GM21515 (cell line): Measurements from ENCODE around the gene PRR33.
"Not testable (repeated sequence)": the region's sequence is repeated elsewhere in the genome, so short reads cannot be mapped to it uniquely, and the experiment has no call there.

Source experiments
- ATAC-seq: cut with Tn5 transposase; IDR thresholded peaks from one replicate; pipeline ENCODE4 v1.9.1; 2021; ENCODE audit not compliant: unreplicated experiment

The PRR33 gene

DNA sequence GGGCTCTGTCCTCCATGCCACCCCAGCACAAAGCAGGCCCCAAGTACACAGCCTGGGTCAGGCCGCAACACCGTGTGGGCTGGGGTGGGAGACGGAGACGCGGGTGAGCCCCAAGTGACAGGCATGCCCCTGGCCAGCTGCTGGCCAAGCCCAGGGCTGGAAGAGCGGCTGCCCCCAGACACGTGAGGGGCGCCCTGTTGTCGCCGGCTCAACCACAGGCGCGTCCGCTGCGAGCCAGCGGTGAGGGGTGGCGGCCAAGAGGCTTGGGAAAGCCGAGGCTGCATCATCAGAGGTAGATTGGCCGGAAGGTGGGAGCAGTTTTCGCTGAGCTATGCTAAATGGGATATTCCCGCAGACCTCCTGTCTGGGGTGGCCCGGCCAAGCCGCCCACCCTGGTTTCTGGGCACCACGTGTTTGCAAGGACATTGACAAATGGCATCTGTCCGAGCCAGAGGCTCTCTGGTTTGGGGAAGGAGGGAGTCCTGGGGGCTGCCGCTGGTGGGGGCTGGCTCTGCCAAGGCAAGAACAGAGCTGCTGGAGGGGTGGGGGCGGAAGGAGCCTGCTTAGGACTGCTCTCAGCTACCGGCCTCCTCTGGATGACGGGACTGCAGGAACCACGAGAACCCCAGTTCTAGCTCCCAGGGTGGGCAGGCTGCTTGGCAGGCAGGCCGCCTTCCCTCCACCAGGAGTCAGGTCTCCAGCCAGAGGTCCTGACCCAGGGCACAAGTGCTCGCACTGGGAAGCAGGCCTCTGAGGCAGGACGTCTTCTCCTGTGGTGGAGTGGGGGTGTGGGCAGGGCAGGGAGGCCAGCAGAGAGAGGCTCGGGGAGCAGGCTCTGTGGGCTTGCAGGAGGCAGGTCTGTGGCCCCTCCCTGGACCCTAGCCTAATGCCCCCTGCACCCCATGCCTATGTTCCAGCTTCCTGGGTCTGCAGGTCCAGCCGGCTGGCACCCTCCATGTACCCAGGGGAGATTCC lies 552 bp downstream of the PRR33 start:
- no peak for ATAC-seq

DNA sequence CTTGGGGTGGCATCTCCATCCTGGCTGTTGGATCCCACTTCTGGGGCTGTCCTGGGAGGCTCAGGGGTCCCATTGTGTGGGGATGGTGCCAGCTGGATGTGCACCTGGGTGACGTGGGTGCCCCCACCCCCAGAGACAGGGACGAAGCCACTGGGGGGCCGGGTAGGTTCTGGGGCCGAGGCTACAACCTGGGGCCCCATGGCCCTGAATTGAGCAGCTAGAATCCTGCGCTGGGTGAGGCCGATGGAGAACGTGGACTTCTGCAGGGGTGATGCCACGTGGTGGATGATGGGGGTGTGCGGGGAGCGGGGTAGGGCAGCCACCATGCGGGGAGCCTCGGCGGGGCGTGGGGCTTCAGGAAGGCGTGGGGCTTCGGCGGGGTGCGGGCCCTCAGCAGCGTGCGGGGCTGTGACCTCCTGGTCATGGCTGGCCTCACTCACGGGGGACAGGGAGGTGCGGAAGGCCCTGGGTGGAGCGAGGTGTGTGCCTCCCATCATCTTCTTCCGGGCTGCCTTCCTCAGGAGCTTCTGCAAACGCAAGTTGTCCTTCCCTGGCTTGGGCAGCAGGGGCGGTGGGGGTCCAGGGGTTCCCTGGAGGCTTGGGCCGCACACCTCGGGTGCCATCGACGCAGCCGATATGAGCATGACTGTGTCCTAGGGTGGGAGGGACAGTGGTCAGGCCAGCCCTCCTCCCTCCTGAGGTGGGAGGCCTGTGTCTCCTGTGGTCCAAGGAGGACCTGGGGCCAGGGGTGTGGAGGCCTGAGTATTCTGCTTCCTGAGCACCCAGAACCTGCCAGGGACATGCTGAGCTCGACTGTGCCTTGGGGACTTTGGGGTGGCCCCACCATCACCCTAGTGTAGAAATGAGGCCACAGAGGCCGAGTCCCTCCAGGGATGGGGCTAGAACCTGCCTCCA lies 1.5 kb downstream of the PRR33 start:
- no peak for ATAC-seq

DNA sequence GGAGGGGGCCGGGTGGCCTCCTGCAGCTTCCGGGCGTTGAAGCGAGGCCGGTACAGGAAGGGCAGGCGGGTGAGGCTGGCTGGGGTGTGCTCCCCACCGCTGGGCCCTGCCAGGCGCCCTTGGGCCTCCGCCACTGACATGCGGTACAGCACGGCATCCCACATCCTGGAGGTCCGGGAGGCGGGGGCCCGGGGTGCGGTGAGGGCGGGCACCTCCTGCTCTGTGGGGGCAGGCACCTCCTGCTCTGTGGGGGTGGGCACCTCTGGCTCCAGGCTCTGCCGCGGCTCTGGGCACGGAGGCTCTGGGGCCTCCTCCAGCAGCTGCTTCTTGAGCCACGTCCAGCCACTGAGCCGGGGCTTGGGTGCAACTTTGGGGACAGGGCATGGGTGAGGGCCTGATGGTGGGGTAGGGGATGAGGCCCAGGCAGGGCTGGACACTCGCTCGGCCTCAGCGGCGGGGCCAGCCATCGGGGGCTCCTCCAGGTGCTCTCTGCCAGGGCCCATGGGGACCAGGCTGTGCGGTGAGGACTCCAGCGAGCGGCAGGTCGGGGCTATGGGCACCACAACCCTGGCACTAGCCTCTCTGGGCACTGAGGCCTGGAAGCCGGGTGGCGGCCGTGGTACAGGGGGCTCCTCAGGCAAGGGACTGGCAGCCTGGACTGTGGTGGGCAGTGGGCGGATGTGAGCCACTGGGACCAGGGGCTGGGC lies 2.3 kb downstream of the PRR33 start:
- ATAC-seq, result no peak

DNA sequence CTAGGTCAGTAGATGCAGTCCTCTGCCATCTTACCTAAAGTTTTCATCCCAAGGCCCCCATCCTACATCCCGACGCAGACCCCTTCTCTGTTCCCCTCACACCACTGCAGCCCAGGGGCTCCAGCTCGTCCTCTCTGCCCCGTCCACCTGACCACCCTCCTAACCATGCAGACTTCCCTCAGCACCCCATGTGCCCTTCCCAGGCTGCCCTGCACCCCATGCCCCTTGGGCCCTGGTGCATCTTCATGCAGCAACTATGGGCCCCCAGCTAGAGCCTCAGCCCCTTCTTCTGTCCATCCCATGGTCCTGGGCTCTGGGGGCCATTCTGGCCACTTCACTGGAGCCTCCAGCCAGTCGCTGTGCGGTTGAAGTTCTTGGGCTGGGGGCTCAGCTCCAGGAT lies 2.9 kb downstream of the PRR33 start:
- ATAC-seq, result no peak

DNA sequence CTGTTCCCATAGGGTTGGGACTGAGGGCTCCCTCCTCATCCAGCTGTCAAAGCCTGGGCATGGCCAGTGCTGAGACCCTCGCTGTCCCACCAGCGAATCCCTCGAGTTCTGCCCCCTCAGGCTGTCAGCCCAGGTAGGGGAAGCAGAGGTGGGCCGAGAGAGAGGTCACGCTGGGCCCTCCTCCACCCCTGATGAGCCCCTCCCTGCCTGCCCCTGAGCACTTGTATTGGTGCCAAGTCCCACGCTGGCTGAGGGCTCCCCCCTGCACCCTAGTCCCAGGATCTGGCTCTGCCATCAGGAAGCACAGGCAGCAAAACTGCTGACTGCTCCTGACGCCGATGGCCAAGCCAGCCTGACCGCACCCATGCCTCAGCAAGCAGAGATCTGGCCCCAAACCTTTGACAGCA lies 3.3 kb downstream of the PRR33 start:
- ATAC-seq, result no peak

DNA sequence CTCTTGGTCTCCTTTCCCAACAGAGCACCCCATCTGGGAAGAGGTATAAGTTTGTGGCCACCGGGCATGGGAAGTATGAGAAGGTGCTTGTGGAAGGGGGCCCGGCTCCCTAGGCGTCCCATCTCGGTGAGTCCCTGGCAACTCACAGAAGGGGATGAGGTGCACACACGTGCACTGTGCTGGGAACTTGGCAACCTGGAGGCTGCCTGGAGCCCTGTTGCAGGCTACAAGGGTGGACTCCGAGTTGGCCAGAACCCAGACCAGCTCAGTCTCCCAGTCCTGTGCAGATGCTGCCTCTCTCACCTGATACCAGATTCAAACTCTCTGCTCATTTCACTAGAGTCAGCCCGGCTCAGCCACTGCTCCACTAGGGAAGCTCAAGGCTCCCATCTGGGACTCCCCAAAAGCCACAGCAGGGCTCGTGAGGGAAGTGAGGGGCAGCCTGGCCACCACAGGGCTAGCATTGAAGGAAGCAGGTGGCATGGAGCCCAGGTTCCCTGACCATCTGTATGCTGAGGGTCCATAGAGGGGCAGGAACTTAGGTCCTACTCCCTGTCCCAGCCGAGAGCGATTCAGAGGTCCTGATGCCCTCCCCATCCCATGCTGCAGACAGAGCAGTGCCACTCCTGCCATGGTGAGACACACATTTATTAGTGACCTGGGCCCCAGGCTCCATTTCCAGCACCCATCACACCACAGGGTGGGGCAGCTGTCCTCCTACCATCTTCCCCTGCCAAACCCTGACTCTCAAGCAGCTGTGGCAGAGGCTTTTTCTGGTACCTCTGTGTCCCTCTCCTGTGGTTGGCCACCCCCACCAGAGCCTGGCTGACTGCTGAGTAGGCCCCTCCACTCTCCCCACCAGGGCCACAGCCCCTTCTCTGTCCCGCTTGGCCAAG lies 4.0 kb downstream of the PRR33 start:
- ATAC-seq, result no peak

DNA sequence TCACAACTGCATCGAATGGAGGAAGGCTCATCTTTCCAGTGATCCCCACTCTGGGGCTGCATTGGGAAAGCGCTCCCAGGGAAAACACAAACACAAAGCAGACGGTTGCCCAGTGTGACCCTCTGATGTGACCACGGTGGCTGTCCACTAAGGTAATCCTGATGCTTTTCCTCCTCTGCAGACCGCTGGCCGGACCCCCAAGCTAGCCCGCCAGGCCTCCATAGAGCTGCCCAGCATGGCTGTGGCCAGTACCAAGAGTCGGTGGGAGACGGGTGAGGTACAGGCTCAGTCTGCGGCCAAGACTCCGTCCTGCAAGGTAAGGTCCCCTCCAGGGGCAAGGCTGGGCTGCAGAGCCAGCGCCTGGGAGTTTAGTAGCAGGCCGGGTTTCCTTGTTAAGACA lies 5.1 kb downstream of the PRR33 start:
- ATAC-seq, result not testable (repeated sequence)

DNA sequence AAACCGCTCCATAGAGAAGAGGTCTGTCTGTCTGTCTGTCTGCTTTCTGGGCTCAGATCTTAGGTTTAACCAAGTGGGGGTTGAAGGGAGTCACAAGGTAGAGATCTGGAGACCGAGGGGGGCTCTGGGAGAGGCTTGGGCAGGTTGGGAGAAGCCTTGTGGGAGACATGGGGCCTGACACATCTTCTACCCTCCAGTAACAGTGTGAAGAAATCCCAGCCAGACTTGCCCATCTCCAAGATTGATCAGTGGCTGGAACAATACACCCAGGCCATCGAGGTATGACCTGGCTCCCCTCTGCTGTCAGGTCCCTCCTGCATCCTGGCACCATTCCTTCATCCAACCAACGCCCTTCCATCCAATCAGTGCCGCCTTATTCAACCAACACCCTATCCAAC lies 7.4 kb downstream of the PRR33 start:
- ATAC-seq, result no peak

DNA sequence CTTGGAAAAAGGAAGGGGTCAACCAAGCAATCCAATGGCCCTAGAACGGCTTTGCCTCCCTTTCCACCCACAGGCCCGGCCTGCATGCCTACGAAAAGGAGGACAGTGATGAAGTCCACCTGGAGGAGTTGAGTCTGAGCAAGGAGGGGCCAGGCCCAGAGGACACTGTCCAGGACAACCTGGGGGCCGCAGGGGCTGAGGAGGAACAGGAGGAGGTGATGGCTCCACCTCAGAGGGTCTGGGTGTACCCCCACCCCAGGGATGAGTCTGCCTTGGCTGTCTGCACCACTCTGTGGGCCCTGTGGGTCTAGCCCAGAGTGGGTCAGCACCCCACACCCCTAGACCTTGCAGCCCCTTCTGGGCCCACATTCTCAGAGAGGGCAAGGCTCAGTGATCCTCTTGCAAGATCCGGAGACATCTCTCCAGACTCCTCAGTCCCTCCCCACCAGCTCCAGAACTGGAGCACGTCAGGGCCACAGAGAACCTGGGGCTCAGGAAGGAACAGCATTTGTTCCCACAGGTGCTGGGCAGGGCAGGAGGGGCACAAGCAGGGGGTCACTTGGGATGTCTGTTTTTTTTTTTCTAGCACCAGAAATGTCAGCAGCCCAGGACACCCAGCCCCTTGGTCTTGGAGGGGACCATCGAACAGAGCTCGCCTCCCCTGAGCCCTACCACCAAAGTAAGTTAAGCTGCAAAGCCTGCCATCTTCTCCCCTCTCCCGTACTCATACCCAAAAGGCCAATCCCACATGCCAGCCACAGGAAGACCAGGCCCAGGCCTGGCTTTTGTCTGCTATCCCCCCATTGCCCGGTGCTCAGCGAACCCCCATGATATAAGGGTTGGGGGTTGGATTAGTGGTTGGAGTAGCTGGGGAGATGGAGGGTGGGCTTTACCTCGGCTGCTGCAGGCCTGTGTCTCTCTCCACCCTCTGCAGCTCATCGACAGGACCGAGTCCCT lies 8.1 kb downstream of the PRR33 start:
- no peak for ATAC-seq

DNA sequence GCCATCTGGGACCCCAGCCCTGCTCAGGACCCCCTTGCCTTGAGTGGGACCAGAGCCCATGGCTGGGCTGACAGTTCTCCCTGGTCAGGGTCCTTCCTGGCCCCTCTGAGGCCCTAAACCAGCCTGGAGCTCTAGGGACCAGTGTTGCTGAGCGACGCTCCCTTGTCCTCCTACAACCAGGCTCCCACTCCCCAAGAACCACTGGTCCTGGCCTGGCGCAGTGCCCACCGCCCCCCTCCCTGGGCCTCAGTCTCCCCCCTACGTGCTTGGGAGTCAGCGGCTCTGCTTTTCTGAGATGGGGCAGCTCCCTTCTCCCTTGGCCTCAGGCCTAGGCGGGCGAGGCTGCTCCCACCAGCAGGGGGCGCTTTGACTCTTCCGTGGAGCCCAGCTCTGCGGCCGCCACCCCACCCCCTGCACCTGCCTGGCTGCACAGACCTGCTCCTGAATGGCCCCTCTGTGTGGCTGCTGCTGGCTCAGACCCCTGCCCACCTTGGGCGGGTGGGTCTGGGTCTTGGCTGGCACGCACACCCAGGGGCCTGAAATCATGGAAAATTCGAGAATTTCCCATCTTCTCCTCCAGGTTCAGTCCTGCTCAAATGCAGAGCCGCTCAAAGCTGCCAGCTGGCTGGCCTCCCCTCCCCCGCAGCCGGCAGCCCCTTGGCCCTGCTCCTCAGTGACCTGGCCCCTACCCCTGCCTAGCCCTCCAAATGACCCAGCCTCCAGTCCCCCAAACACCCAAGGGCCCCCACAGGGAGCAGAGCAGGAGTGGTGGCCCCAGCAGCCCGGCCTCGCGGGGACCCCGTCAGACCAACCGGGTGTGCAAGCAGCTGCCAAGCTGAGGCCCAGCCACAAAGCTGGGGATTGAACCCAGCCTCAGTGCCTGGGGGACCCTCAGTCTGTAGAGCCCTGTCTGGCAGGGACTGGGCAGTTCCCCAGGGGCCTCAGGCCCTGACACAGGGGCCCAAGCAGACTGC lies 9.1 kb downstream of the PRR33 start:
- ATAC-seq, result no peak

DNA sequence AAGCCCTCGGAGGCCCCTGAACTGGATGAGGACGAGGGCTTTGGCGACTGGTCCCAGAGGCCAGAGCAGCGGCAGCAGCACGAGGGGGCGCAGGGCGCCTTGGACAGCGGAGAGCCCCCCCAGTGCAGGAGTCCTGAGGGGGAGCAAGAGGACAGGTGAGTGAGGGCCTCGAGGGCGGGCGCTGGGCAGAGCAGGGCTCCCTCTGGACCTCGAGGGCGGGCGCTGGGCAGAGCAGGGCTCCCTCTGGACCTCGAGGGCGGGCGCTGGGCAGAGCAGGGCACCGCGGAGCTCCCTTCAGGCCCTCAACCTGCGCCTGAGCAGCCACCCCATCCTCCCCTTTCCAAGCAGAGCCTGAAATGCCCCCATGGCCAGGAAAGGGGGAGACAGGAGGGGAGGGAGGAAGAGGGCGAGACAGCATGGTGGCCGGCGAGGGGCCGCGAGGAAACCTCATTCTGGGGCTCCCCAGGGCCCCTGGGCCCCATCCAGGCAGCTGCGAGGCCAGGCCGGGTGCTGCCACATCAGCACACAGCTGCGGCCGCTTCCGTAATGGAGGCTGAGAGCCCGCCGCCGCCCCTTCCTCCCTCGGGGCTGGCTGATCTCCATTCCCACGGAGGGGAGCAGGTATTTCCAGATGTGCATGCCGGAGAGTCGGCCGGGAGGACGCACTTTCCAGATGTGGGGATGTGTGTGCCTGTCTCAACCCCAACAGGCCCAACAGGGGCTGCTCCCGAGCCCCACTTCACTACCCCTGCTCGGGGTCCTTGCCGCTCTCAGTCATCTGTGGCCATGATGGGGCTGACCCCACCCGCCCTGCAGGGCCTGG lies 10.0 kb downstream of the PRR33 start:
- ATAC-seq, result no peak

DNA sequence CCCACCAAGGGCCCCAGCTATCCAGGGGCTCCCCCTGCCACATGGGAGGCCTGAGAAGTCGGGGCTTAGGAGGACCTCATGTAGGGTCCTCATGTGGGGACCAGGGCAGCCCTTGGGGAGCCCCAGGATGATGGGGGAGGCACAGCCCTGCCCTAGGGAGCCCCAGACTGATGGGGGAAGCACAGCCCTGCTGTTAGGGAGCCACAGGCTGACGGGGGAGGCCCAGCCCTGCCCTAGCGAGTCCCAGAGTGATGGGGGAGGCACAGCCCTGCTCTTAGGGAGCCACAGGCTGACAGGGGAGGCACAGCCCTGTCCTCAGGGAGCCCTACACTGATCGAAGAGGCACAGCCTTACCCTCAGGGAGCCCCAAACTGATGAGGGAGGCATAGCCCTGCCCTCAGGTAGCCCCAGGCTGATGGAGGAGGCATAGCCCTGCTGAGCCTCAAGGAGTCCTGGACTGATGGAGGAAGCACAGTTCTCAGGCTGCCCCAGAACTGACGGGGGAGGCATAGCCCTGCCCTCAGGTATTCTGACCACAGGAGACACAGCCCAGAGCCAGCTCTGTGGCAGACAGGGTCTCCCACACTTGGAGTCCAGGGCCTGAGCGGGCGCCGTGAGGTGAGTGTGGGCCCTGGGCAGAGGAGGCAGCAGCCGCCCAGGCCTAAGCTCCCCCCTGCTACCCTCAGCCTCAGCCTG lies 10.8 kb downstream of the PRR33 start:
- ATAC-seq, result no peak

DNA sequence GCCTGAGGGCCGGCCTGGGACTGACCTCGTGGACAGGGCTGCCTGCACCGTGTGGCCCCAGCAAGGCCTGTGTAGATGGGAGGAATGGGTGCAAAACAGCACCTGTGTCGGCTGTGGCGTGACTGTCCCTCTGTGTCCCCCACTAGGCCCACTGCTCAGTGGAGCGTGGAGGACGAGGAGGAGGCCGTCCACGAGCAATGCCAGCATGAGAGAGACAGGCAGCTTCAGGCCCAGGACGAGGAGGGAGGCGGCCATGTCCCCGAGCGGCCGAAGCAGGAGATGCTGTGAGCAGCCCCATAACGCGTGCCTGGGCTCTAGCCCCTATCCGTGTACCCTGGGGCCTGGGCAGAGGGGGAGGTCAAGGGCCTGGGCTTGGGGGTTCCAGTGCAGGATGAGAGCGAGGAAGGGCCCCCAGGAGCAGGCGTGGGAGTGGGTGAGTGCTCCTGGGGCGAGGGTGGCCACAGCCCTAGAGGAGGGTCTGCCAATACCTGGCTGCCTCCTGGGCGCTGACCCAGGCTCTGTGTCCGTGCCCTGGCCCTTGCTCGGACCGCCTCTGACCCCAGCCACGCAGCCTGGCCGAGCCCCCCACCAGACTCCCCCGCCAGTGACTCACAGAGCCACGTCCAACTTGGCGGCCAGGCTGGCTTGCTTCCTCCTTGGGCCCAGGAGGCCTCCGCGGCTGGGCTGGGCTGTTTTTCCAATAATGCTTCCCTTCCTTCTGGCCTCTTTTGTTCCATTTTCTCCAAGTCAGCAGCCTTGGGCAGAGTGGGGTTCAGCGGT lies 11.6 kb downstream of the PRR33 start:
- ATAC-seq, result no peak

DNA sequence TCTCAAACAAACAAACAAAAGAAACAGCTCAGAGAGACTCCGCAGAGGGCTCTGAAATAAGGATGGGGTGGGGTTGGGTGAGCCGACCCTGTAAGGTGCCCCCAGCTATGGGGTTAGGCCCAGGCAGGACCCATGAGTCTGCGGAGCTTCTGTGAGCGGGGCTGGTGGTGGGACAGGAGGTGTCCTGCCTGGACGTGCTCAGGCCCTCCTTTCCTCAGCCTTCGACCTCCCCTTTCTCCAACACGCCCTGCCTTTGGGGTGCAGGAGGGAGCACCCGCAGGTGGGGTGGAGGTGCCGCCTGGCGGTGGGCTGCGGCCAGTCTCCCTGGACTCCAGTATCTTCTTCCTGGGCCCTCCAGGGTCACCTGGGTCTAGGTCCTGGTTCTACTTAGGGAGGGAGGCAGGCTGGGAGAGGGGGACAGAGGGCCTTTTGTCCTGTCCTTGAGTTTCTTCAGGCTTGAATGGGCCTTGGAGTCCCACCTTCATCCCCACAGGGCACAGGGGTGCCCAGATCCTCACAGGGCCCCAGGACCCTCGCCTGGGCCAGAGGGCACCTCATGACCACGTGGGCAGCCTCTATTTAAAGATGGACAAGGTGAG lies 12.3 kb downstream of the PRR33 start:
- ATAC-seq, result no peak
